ENCODE results near the gene RCOR1. TPM values are rescaled to one million over a fixed set of nuclear protein-coding genes. Genes with fewer than 3 reads are reported as not detected.
"Not testable (repeated sequence)": the region's sequence is repeated elsewhere in the genome, so short reads cannot be mapped to it uniquely, and the experiment has no call there.

The RCOR1 gene
- total and polyA plus RNA-seq, 10 donors = 3.7 to 30.6 (median 21.1) TPM

GRCh38 chr14:102545461-102546265 is 46.8 kb upstream of the RCOR1 start:
- no peak overlapping the region for H3K27ac ChIP-seq
- peaks cover 5 to 21% (median 14%) of the 10 kb centered on the region in 6 donors for H3K4me1 ChIP-seq
- WGBS, 5 donors = 63 to 75% (median 69%) methylated on average over 28 to 29 of the region's 29 CpGs

GRCh38 chr14:102548616-102549240 is 43.7 kb upstream of the RCOR1 start:
- intact Hi-C loops (cut with DNase I; ENCODE audit: low total_unique reads) = no loop called here
- Histone ChIP-seq H3K36me3 (no peaks in the 10 kb centered on the region), H3K4me1 (peaks cover 5 to 21% (median 14%) of the 10 kb centered on the region in 6 donors), H3K4me3 (no peak overlapping the region), H3K9me3 (no peaks in the 10 kb centered on the region), H3K27me3 (replicated peaks in 1 of 7) (peaks cover 6 to 49% (median 23%) of the 10 kb centered on the region in 7 donors), H3K27ac (no peak overlapping the region)
- 76 to 87% (median 83%) methylated on average over 3 of the region's 3 CpGs for WGBS, 5 donors
- TF ChIP-seq CTCF (IDR thresholded peaks at IDR 0.05 in 8 of 11, conservative IDR thresholded peaks at IDR 0.05 in 3 of 11) (no peak), POLR2AphosphoS5 (IDR thresholded peaks at IDR 0.05) (no peak), POLR2A (IDR thresholded peaks at IDR 0.05) (no peak)
- no peak for DNase-seq

More at GRCh38 chr14:102545461-102546265, 46.8 kb upstream of the RCOR1 start:
- no peaks in the 10 kb centered on the region for H3K9me3 ChIP-seq
- peaks cover 6 to 62% (median 28%) of the 10 kb centered on the region in 7 donors for H3K27me3 ChIP-seq (replicated peaks in 1 of 7)
- TF ChIP-seq POLR2A (IDR thresholded peaks at IDR 0.05) (no peak), CTCF (IDR thresholded peaks at IDR 0.05 in 8 of 11, conservative IDR thresholded peaks at IDR 0.05 in 3 of 11) (no peak), POLR2AphosphoS5 (IDR thresholded peaks at IDR 0.05) (no peak)
- intact Hi-C loops (cut with DNase I; ENCODE audit: low total_unique reads) = no loop called here
- DNase-seq = no peak
- no peaks in the 10 kb centered on the region for H3K36me3 ChIP-seq
- H3K4me3 ChIP-seq = peak overlapping the region in 1 of 8 donors; percentile 62

GRCh38 chr14:102550927-102551401 is 41.5 kb upstream of the RCOR1 start:
- intact Hi-C loops (cut with DNase I; ENCODE audit: low total_unique reads); H3K27ac ChIP-seq; H3K4me3 ChIP-seq; DNase-seq; H3K9me3 ChIP-seq; H3K36me3 ChIP-seq: not testable (repeated sequence)
- 51 to 85% (median 81%) methylated on average over 3 of the region's 3 CpGs for WGBS, 5 donors
- peaks cover 0 to 27% (median under 1%) of the 10 kb centered on the region in 7 donors for H3K27me3 ChIP-seq (replicated peaks in 1 of 7)
- H3K4me1 ChIP-seq = peaks cover 0 to 17% (median 10%) of the 10 kb centered on the region in 6 donors

GRCh38 chr14:102551995-102552705 is 40.3 kb upstream of the RCOR1 start:
- Histone ChIP-seq H3K27me3 (replicated peaks in 1 of 7) (peaks cover 0 to 15% (median 0%) of the 10 kb centered on the region in 7 donors), H3K27ac (peak overlapping the region in 1 of 8 donors; percentile 7), H3K9me3 (no peaks in the 10 kb centered on the region), H3K4me3 (no peak overlapping the region), H3K36me3 (no peaks in the 10 kb centered on the region), H3K4me1 (peaks cover 0 to 25% (median 12%) of the 10 kb centered on the region in 6 donors)
- intact Hi-C loops (cut with DNase I; ENCODE audit: low total_unique reads) = no loop called here
- DNase-seq = no peak
- WGBS, 5 donors = 73 to 89% (median 84%) methylated on average over 12 to 14 of the region's 14 CpGs
- TF ChIP-seq CTCF (IDR thresholded peaks at IDR 0.05 in 8 of 11, conservative IDR thresholded peaks at IDR 0.05 in 3 of 11) (no peak), POLR2AphosphoS5 (IDR thresholded peaks at IDR 0.05) (no peak), POLR2A (IDR thresholded peaks at IDR 0.05) (no peak)
